H1 (cell line): ENCODE data around the gene CPD. TPM values are rescaled to one million over a fixed set of nuclear protein-coding genes. Genes with fewer than 3 reads are reported as not detected.

Source experiments
- CTCF ChIA-PET: fragments of 300-600 bp; sonication (Branson Sonifier 250); formaldehyde crosslinking; loops from one replicate; lab custom pipeline; 2021; ENCODE audit not compliant: partially characterized antibody; lab: Charles Lee
- POLR2A ChIA-PET: fragments of 300-600 bp; sonication (Branson Sonifier 250); formaldehyde crosslinking; loops from one replicate; lab custom pipeline; 2021; ENCODE audit warnings: inconsistent platforms; ENCODE audit not compliant: partially characterized antibody; lab: Charles Lee
- DNase-seq, 2 experiments: peaks; one replicate each; pipeline versions ENCODE4 v3.0.0 to v3.0.0-alpha.2; 2010 to 2022; ENCODE audit warnings: low spot score in 2 of 2, low read depth in 1 of 2, mixed read lengths in 1 of 2
- FAIRE-seq: peaks from 2 replicates; lab custom pipeline; 2011; peaks lifted over from hg19 to GRCh38; lab: Jason Lieb, UNC
- H2AFZ ChIP-seq: 2 replicates; pipeline ENCODE4 v1.8.1; 2012; ENCODE audit warnings: low read length, inconsistent platforms
- H2AK5ac ChIP-seq: 2 replicates; pipeline ENCODE4 v1.6.1; 2013; ENCODE audit warnings: low read depth, low read length
- H2BK120ac ChIP-seq: replicated peaks from 2 replicates; pipeline ENCODE3; 2013; ENCODE audit warnings: low read depth, low read length, inconsistent platforms
- H2BK12ac ChIP-seq: 2 replicates; pipeline ENCODE4 v1.6.1; 2013; ENCODE audit warnings: low read depth, low read length
- H2BK15ac ChIP-seq: 2 replicates; pipeline ENCODE4 v1.6.1; 2013; ENCODE audit warnings: low read length
- H2BK20ac ChIP-seq: 2 replicates; pipeline ENCODE4 v1.6.1; 2013; ENCODE audit warnings: low read length
- H2BK5ac ChIP-seq: 2 replicates; pipeline ENCODE4 v1.6.1; 2013; ENCODE audit warnings: low read depth, low read length
- H3K14ac ChIP-seq: 2 replicates; pipeline ENCODE4 v1.6.1; 2013; ENCODE audit warnings: inconsistent platforms; ENCODE audit not compliant: insufficient read length
- H3K18ac ChIP-seq: 2 replicates; pipeline ENCODE4 v1.6.1; 2013; ENCODE audit warnings: low read length; ENCODE audit errors: extremely low read depth
- H3K23ac ChIP-seq: 2 replicates; pipeline ENCODE4 v1.6.1; 2013; ENCODE audit warnings: inconsistent platforms; ENCODE audit not compliant: insufficient read length
- H3K23me2 ChIP-seq: 2 replicates; pipeline ENCODE4 v1.6.1; 2013; ENCODE audit warnings: low read depth, low read length
- H3K27ac ChIP-seq: 2 replicates; pipeline ENCODE4 v1.6.1; 2011; ENCODE audit warnings: low read depth, low read length, inconsistent platforms
- H3K27me3 ChIP-seq, 4 experiments: replicated peaks in 1 of 4; 1 replicate in 1 of 4; 2 replicates in 3 of 4; pipeline versions ENCODE4 v1.6.1 to v1.8.1; 2011 to 2013; ENCODE audit warnings: low read length in 3 of 4, mild to moderate bottlenecking in 3 of 4, inconsistent platforms in 2 of 4, mixed read lengths in 2 of 4, moderate library complexity in 1 of 4; ENCODE audit not compliant: control insufficient read depth in 3 of 4, insufficient read depth in 3 of 4; ENCODE audit errors: extremely low read depth in 1 of 4
- H3K36me3 ChIP-seq, 4 experiments: 2 replicates each; pipeline versions ENCODE4 v1.6.1 to v1.8.1; 2011 to 2013; ENCODE audit warnings: mild to moderate bottlenecking in 4 of 4, low read length in 3 of 4, moderate library complexity in 2 of 4, control low read depth in 1 of 4, inconsistent platforms in 1 of 4; ENCODE audit not compliant: insufficient read depth in 4 of 4, control insufficient read depth in 2 of 4
- H3K4ac ChIP-seq: replicated peaks from 2 replicates; pipeline ENCODE3; 2013; ENCODE audit warnings: low read length, low read depth, mixed read lengths, inconsistent platforms; ENCODE audit not compliant: insufficient read length
- H3K4me1 ChIP-seq, 4 experiments: replicated peaks in 1 of 4; 1 replicate in 1 of 4; 2 replicates in 3 of 4; pipeline versions ENCODE4 v1.6.1 to v1.8.1; 2011 to 2013; ENCODE audit warnings: low read length in 3 of 4, inconsistent platforms in 2 of 4, mixed read lengths in 1 of 4; ENCODE audit not compliant: insufficient read depth in 4 of 4, control insufficient read depth in 3 of 4
- H3K4me2 ChIP-seq, 2 experiments: 2 replicates each; pipeline versions ENCODE4 v1.6.1 to v1.8.1; 2011 to 2013; ENCODE audit warnings: low read depth in 2 of 2, low read length in 2 of 2, control low read depth in 1 of 2, inconsistent platforms in 1 of 2, mild to moderate bottlenecking in 1 of 2; ENCODE audit not compliant: insufficient read depth in 1 of 2
- H3K4me3 ChIP-seq, 4 experiments: fragments of 200-600, 300-600 bp in 1 of 4; sonication (generic), shearing (Covaris generic), sonication (Bioruptor Twin) in 1 of 4; 2 replicates each; pipeline versions ENCODE4 v1.5.1 to v1.8.1; 2011 to 2016; ENCODE audit warnings: low read length in 4 of 4, low read depth in 3 of 4, control low read depth in 2 of 4, inconsistent platforms in 2 of 4, mild to moderate bottlenecking in 2 of 4, mixed read lengths in 1 of 4, moderate library complexity in 1 of 4; ENCODE audit not compliant: insufficient read depth in 2 of 4; ENCODE audit errors: extremely low read depth in 1 of 4
- H3K56ac ChIP-seq: replicated peaks from 2 replicates; pipeline ENCODE3; 2013; ENCODE audit warnings: low read depth, mild to moderate bottlenecking, mixed read lengths, low read length, inconsistent platforms; ENCODE audit not compliant: insufficient read length
- H3K79me1 ChIP-seq: 2 replicates; pipeline ENCODE4 v1.6.1; 2013; ENCODE audit warnings: low read depth, low read length, control low read depth
- H3K79me2 ChIP-seq, 2 experiments: 2 replicates each; pipeline versions ENCODE4 v1.6.1 to v1.8.1; 2012 to 2013; ENCODE audit warnings: low read length in 2 of 2, mild to moderate bottlenecking in 2 of 2, inconsistent platforms in 1 of 2; ENCODE audit not compliant: insufficient read depth in 2 of 2, control insufficient read depth in 1 of 2
- H3K9ac ChIP-seq, 4 experiments: replicated peaks in 1 of 4; 1 replicate in 1 of 4; 2 replicates in 3 of 4; pipeline versions ENCODE4 v1.6.1 to v1.8.1; 2011 to 2013; ENCODE audit warnings: low read depth in 3 of 4, low read length in 3 of 4, control low read depth in 2 of 4, mild to moderate bottlenecking in 2 of 4, moderate library complexity in 2 of 4, inconsistent platforms in 1 of 4; ENCODE audit errors: extremely low read depth in 1 of 4
- H3K9me3 ChIP-seq, 2 experiments: 2 replicates each; pipeline versions ENCODE4 v1.6.1 to v1.8.1; 2012 to 2013; ENCODE audit warnings: mild to moderate bottlenecking in 2 of 2, moderate library complexity in 2 of 2, control low read depth in 1 of 2, inconsistent platforms in 1 of 2, low read depth in 1 of 2, low read length in 1 of 2, mixed read lengths in 1 of 2; ENCODE audit not compliant: insufficient read depth in 2 of 2
- H4K20me1 ChIP-seq, 2 experiments: replicated peaks in 1 of 2; 2 replicates each; pipeline versions ENCODE3 to v1.8.1; 2011 to 2013; ENCODE audit warnings: inconsistent platforms in 2 of 2, low read length in 2 of 2, mild to moderate bottlenecking in 1 of 2; ENCODE audit not compliant: insufficient read depth in 2 of 2, control insufficient read depth in 1 of 2
- H4K5ac ChIP-seq: 2 replicates; pipeline ENCODE4 v1.6.1; 2013; ENCODE audit warnings: low read length, low read depth, mixed read lengths, inconsistent platforms; ENCODE audit not compliant: insufficient read length
- H4K8ac ChIP-seq: 2 replicates; pipeline ENCODE4 v1.8.0; 2013; ENCODE audit warnings: mild to moderate bottlenecking, moderate library complexity, low read length, inconsistent platforms; ENCODE audit not compliant: insufficient read depth; ENCODE audit errors: extremely low read depth
- H4K91ac ChIP-seq: replicated peaks from 2 replicates; pipeline ENCODE3; 2013; ENCODE audit warnings: low read length, mixed read lengths, inconsistent platforms; ENCODE audit not compliant: insufficient read length
- HDAC6 ChIP-seq: IDR thresholded peaks from one replicate; pipeline ENCODE4 v1.7.1; 2012; ENCODE audit warnings: low read depth, mild to moderate bottlenecking, inconsistent platforms, low read length, moderate library complexity
- JUN ChIP-seq: IDR thresholded peaks from 2 replicates; pipeline ENCODE4 v1.6.1; 2011; ENCODE audit warnings: low read depth, mild to moderate bottlenecking, improper control_type of control experiment, low read length
- KDM4A ChIP-seq: IDR thresholded peaks from one replicate; pipeline ENCODE4 v1.7.1; 2012; ENCODE audit warnings: low read depth, mild to moderate bottlenecking, moderate library complexity, low read length, inconsistent platforms; ENCODE audit not compliant: severe bottlenecking
- MAFK ChIP-seq: IDR thresholded peaks from 2 replicates; pipeline ENCODE4 v1.6.1; 2012; ENCODE audit warnings: low read depth, mild to moderate bottlenecking, improper control_type of control experiment, low read length
- MAX ChIP-seq: IDR thresholded peaks from 2 replicates; pipeline ENCODE4 v1.6.1; 2012; ENCODE audit warnings: inconsistent platforms
- RXRA ChIP-seq: IDR thresholded peaks from 2 replicates; pipeline ENCODE4 v1.6.1; 2011; ENCODE audit warnings: low read depth, mild to moderate bottlenecking, low read length, moderate library complexity; ENCODE audit not compliant: insufficient read depth
- USF2 ChIP-seq: IDR thresholded peaks from 2 replicates; pipeline ENCODE4 v1.6.1; 2011; ENCODE audit warnings: low read length, improper control_type of control experiment
- WGBS, 2 experiments: shearing (Covaris generic) in 1 of 2; methylation state at CpG; one replicate each; pipeline versions ENCODE4 v1.1.6 to v1.1.7; 2013 to 2015; ENCODE audit warnings: low lambda C conversion rate in 2 of 2, mixed read lengths in 2 of 2, inconsistent platforms in 1 of 2, low coverage in 1 of 2, missing lambda C conversion rate in 1 of 2; ENCODE audit not compliant: insufficient replicate concordance in 2 of 2, insufficient coverage in 1 of 2, insufficient read length in 1 of 2; ENCODE audit errors: extremely low coverage in 1 of 2, missing lambda C conversion rate in 1 of 2; 5-methylcytosine and 5-hydroxymethylcytosine counted together
- polyA plus RNA-seq, 7 experiments: library from polyadenylated mRNA; depleted of rRNA in 3 of 7; stranded (reverse) in 5 of 7; unstranded in 2 of 7; fragments of >200 nt in 5 of 7; fragments of 200-250 nt in 2 of 7; gene quantifications; 1 replicate in 5 of 7; 2 replicates in 1 of 7; 4 replicates in 1 of 7; pipeline versions ENCODE4 v1.2.1 to v1.2.3, GENCODE V29; 2011 to 2013; ENCODE audit warnings: missing spikeins in 2 of 7, mixed read lengths in 2 of 7
- total RNA-seq: library from RNA; stranded (reverse); fragmentation: NEBNext Ultra II Directional; extraction: Animal tissue kit (Norgen Biotek cat#: 25700); gene quantifications from 2 replicates; pipeline ENCODE4 v1.2.1, GENCODE V29; 2021
- TF ChIP-seq, protein P1 (sequence below): IDR thresholded peaks from 2 replicates; pipeline ENCODE4 v1.6.1; 2012; ENCODE audit warnings: inconsistent platforms

Gene CPD
- total and polyA plus RNA-seq, 2 of the 8 experiments (the other 6 are each of a cell fraction or from before 2014, with no cell fraction given): 8.6 to 46.2 TPM

- Histone ChIP-seq H2BK120ac (no peak overlapping the region), H2AK5ac (no peak overlapping the region), H3K27me3 (no peaks in the 10 kb centered on the region), H3K18ac (no peak overlapping the region), H3K79me2 (no peaks in the 10 kb centered on the region), H3K56ac (no peak overlapping the region), H4K91ac (no peak overlapping the region), H3K9ac (no peak overlapping the region), H3K4me2 (no peak overlapping the region), H4K5ac (no peak overlapping the region), H3K9me3 (peaks cover 0 to 5% of the 10 kb centered on the region in 2 experiments; a peak in 1 of 4 replicates), H3K14ac (no peak overlapping the region), H3K79me1 (no peaks in the 10 kb centered on the region), H4K20me1 (no peaks in the 10 kb centered on the region), H2BK15ac (no peak overlapping the region), H2BK5ac (no peak overlapping the region), H2AFZ (no peak overlapping the region), H3K4ac (no peak overlapping the region), H3K4me3 (no peak overlapping the region), H2BK12ac (no peak overlapping the region), H3K23me2 (no peaks in the 10 kb centered on the region), H4K8ac (no peak overlapping the region), H3K27ac (no peak overlapping the region), H2BK20ac (no peak overlapping the region), H3K36me3 (peaks cover 3 to 26% (median 13%) of the 10 kb centered on the region in 4 experiments; a peak in 5 of 8 replicates), H3K23ac (no peak overlapping the region), H3K4me1 (no peaks in the 10 kb centered on the region)
- WGBS, 2 experiments: 96% methylated on average over 6 of the region's 6 CpGs; no CpG with 5 or more reads in 1 of the 2 experiments
- TF ChIP-seq MAX (no peak), USF2 (no peak), KDM4A (no peak), JUN (no peak), HDAC6 (no peak), MAFK (no peak), RXRA (no peak)
- TF ChIP-seq, protein P1, sequence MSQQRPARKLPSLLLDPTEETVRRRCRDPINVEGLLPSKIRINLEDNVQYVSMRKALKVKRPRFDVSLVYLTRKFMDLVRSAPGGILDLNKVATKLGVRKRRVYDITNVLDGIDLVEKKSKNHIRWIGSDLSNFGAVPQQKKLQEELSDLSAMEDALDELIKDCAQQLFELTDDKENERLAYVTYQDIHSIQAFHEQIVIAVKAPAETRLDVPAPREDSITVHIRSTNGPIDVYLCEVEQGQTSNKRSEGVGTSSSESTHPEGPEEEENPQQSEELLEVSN: no peak
- ChIA-PET POLR2A (no interaction called here), CTCF (no interaction called here)
- FAIRE-seq (no peak), DNase-seq (no peak)
These were observed 79.6 kb downstream of the CPD start for GRCh38 chr17:30458371-30458770.
